Common myeloid progenitor, CD34-positive (primary cell): ENCODE measurements around the gene SHE.

Experiments
- CTCF ChIA-PET: fragments of 350-600 bp; sonication (Branson Sonifier 250); formaldehyde crosslinking; loops from one replicate; lab custom pipeline; 2021; ENCODE audit warnings: antibody characterized with exemption; lab: Charles Lee
- POLR2A ChIA-PET: fragments of 350-600 bp; sonication (Branson Sonifier 250); formaldehyde crosslinking; loops from one replicate; lab custom pipeline; 2021; ENCODE audit warnings: antibody characterized with exemption; lab: Charles Lee
- DNase-seq, 3 donors: peaks; one replicate each; pipeline versions ENCODE4 v3.0.0 to v3.0.0-alpha.2; 2013
- H3K27ac ChIP-seq, 2 experiments: 1 replicate in 1 of 2; 2 replicates in 1 of 2; pipeline ENCODE4 v1.7.0; 2013; ENCODE audit warnings: inconsistent platforms in 2 of 2, low read length in 2 of 2, mild to moderate bottlenecking in 2 of 2, low read depth in 1 of 2, moderate library complexity in 1 of 2; ENCODE audit not compliant: severe bottlenecking in 2 of 2, insufficient read depth in 1 of 2, poor library complexity in 1 of 2
- H3K27me3 ChIP-seq, 5 experiments: replicated peaks in 2 of 5; 1 replicate in 3 of 5; 2 replicates in 2 of 5; pipeline versions ENCODE4 v1.6.1 to v1.7.0; 2013; ENCODE audit warnings: low read length in 4 of 5, mild to moderate bottlenecking in 2 of 5, moderate library complexity in 2 of 5, inconsistent platforms in 1 of 5; ENCODE audit not compliant: insufficient read depth in 5 of 5, control insufficient read depth in 4 of 5
- H3K36me3 ChIP-seq, 4 experiments: 1 replicate in 2 of 4; 2 replicates in 2 of 4; pipeline versions ENCODE4 v1.6.1 to v1.7.0; 2013; ENCODE audit warnings: low read length in 3 of 4, control low read depth in 1 of 4, mild to moderate bottlenecking in 1 of 4; ENCODE audit not compliant: control insufficient read depth in 4 of 4, insufficient read depth in 4 of 4
- H3K4me1 ChIP-seq, 4 experiments: 1 replicate in 3 of 4; 2 replicates in 1 of 4; pipeline versions ENCODE4 v1.6.1 to v1.7.1; 2013; ENCODE audit warnings: low read length in 3 of 4, mild to moderate bottlenecking in 3 of 4, control low read depth in 1 of 4, inconsistent platforms in 1 of 4, moderate library complexity in 1 of 4; ENCODE audit not compliant: control insufficient read depth in 4 of 4, insufficient read depth in 4 of 4; ENCODE audit errors: control extremely low read depth in 1 of 4
- H3K4me3 ChIP-seq, 7 experiments: 1 replicate in 4 of 7; 2 replicates in 3 of 7; pipeline versions ENCODE4 v1.5.1 to v1.7.0; 2013; ENCODE audit warnings: mild to moderate bottlenecking in 7 of 7, low read length in 6 of 7, moderate library complexity in 6 of 7, inconsistent platforms in 2 of 7, low read depth in 2 of 7, control low read depth in 1 of 7; ENCODE audit not compliant: insufficient read depth in 4 of 7, control insufficient read depth in 1 of 7; ENCODE audit errors: extremely low read depth in 1 of 7
- H3K9me3 ChIP-seq, 5 experiments: 1 replicate in 4 of 5; 2 replicates in 1 of 5; pipeline versions ENCODE4 v1.6.1 to v1.7.1; 2013; ENCODE audit warnings: low read length in 4 of 5, mild to moderate bottlenecking in 2 of 5, inconsistent platforms in 1 of 5, low read depth in 1 of 5, moderate library complexity in 1 of 5; ENCODE audit not compliant: control insufficient read depth in 4 of 5, insufficient read depth in 2 of 5; ENCODE audit errors: control extremely low read depth in 1 of 5
- WGBS: methylation state at CpG from one replicate; pipeline ENCODE4 v1.1.5; 2013; ENCODE audit not compliant: insufficient coverage; 5-methylcytosine and 5-hydroxymethylcytosine counted together

Gene SHE

DNA sequence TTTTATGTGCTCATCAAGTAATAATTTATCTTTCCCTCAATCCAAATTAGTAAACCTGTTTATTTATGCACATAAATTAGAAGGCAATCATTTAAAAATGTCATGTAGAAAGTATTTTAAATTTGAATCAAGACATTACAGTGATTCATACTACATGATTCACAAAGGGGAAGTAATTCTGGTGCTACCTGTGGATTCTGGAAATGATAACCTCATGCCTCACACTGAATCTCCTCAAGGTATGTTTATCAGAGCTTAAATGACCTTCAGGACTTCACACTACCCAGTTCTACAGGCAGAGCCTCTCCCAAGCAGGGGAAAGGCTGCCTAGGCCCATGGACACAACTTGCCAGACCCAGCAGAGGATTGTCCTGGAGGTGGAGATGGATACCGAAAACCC is 25.4 kb downstream of the SHE start:
- no peak overlapping the region for H3K4me3 ChIP-seq
- H3K27ac ChIP-seq = no peak overlapping the region
- POLR2A ChIA-PET = interaction anchor here (0.6 kb wide), 1 partner anchor 467 kb away, joined by 3 read pairs; no protein-coding TSS in a partner anchor
- no peak for DNase-seq
- no peaks in the 10 kb centered on the region for H3K36me3 ChIP-seq
- H3K9me3 ChIP-seq = no peaks in the 10 kb centered on the region
- H3K27me3 ChIP-seq = no peaks in the 10 kb centered on the region
- CTCF ChIA-PET = interaction anchor here (0.9 kb wide), 1 partner anchor 46 kb away, joined by 6 read pairs; no protein-coding TSS in a partner anchor
- 86% methylated on average over 1 of the region's 1 CpG for WGBS
- H3K4me1 ChIP-seq = peaks cover 0 to 38% (median 26%) of the 10 kb centered on the region in 4 experiments

DNA sequence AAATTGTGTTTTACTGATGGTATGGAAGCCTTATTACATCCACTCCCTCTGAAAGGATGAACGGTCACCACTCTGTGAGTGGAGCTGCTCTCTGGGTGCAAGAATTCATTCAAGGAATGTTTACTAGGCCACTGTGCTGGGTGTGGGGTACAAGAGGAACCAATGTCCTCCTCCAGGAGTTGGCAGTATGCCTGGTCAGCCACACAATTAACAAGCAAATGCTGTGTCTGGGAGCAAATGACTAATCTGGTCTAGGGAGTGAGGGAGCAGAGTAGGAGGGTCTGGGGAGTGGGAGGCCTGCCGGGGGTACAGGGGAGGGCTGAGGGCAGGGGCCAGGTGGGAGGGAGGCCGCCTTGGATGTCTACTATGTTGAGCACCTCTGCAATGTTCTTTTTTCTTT is 27.4 kb downstream of the SHE start:
- POLR2A ChIA-PET = no interaction called here
- no peak overlapping the region for H3K27ac ChIP-seq
- peaks cover 0 to 28% (median 25%) of the 10 kb centered on the region in 4 experiments for H3K4me1 ChIP-seq
- H3K36me3 ChIP-seq = no peaks in the 10 kb centered on the region
- 34% methylated on average over 3 of the region's 3 CpGs for WGBS
- no peak overlapping the region for H3K4me3 ChIP-seq
- no peaks in the 10 kb centered on the region for H3K9me3 ChIP-seq
- H3K27me3 ChIP-seq = no peaks in the 10 kb centered on the region
- DNase-seq = peak; percentile 48 to 75 (median 73)
- CTCF ChIA-PET = interaction anchor here (0.9 to 1.6 kb wide), 4 partner anchors 10 to 149 kb away, joined by 3 to 6 read pairs (median 4); partner anchors contain the start of gene ATP8B2

DNA sequence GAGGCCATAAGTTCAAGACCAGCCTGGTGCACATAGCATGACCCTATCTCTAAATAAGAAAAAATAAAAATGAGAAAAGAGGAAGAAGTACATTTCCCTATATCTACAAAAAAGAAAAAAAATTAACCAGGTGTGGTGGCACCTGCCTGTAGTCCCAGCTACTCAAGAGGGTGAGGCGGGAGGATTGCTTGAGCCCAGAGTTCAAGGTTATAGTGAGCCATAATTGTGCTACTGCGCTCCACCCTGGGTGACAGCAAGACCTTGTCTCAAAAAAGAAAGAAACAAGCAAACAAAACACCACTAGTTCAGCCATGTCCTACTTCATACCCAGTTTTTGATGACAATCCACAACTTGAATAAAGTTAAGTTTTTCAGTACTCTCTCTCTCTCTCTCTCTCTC is 30.9 kb downstream of the SHE start:
- Histone ChIP-seq H3K27ac (no peak overlapping the region), H3K27me3 (no peaks in the 10 kb centered on the region), H3K36me3 (peaks cover 0 to 6% (median 1%) of the 10 kb centered on the region in 4 experiments), H3K4me1 (peaks cover 2 to 35% (median 23%) of the 10 kb centered on the region in 4 experiments), H3K4me3 (no peak overlapping the region), H3K9me3 (no peaks in the 10 kb centered on the region)
- WGBS = 100% methylated on average over 1 of the region's 2 CpGs
- POLR2A ChIA-PET = interaction anchor here (0.6 kb wide), 1 partner anchor 307 kb away, joined by 3 read pairs; no protein-coding TSS in a partner anchor
- DNase-seq = no peak
- CTCF ChIA-PET = interaction anchor here (0.6 to 1.0 kb wide), 2 partner anchors 44 to 590 kb away, joined by 3 read pairs; no protein-coding TSS in a partner anchor

GRCh38 chr1:154469844-154470560 is 32.2 kb downstream of the SHE start:
- DNase-seq = no peak
- CTCF ChIA-PET = interaction anchor here (0.7 to 3.1 kb wide), 2 partner anchors 50 to 77 kb away, joined by 4 to 8 read pairs; no protein-coding TSS in a partner anchor
- Histone ChIP-seq H3K36me3 (peaks cover 0 to 7% (median 5%) of the 10 kb centered on the region in 4 experiments), H3K4me3 (no peak overlapping the region), H3K4me1 (peaks cover 8 to 47% (median 35%) of the 10 kb centered on the region in 4 experiments), H3K27me3 (no peaks in the 10 kb centered on the region), H3K9me3 (no peaks in the 10 kb centered on the region), H3K27ac (no peak overlapping the region)
- POLR2A ChIA-PET = interaction anchor here (0.5 to 0.6 kb wide), 2 partner anchors 134 to 294 kb away, joined by 3 read pairs; no protein-coding TSS in a partner anchor
- WGBS = 99% methylated on average over 8 of the region's 10 CpGs

- H3K27ac ChIP-seq = no peak overlapping the region
- H3K4me3 ChIP-seq = no peak overlapping the region
- ChIA-PET CTCF (interaction anchor here (0.8 to 4.8 kb wide), 5 partner anchors 11 to 83 kb away, joined by 3 to 34 read pairs (median 3); no protein-coding TSS in a partner anchor), POLR2A (no interaction called here)
- peaks cover 8 to 47% (median 41%) of the 10 kb centered on the region in 4 experiments for H3K4me1 ChIP-seq
- DNase-seq = no peak
- 92% methylated on average over 8 of the region's 12 CpGs for WGBS
- peaks cover 0 to 9% (median 5%) of the 10 kb centered on the region in 4 experiments for H3K36me3 ChIP-seq
- no peaks in the 10 kb centered on the region for H3K27me3 ChIP-seq
- H3K9me3 ChIP-seq = no peaks in the 10 kb centered on the region
These were observed 33.5 kb downstream of the SHE start for GRCh38 chr1:154468535-154469250.

DNA sequence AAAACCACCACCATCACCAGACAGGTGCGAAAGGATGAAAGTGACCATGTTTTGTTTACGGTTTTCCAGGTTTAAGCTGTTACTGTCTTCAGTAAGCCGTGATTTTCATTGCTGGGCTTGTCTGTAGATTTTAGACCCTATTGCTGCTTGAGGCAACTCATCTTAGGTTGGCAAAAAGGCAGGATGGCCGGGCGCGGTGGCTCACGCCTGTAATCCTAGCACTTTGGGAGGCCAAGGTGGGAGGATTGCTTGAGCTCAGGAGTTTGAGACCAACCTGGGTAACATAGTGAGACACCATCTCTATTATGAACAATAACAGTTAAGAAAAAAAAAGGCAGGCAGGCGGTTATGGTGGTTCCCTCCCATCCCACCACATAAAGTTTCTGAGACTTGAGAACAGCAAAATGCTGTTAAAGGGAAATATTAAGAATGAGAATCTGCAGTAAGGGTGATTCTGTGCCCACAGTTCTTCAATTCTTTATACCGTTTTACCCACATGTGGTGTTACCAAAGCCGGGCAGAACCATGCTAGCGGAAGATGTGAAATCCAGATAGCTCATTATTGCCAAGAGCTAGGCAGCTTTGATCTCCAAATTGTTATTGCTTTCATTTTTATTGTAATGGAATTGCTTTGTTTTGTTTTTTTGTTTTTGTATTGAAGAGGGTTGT is 34.6 kb downstream of the SHE start:
- H3K4me1 ChIP-seq = peaks cover 8 to 55% (median 49%) of the 10 kb centered on the region in 4 experiments
- POLR2A ChIA-PET = no interaction called here
- WGBS = 83% methylated on average over 5 of the region's 11 CpGs
- H3K27ac ChIP-seq = peak overlapping the region; percentile 79 to 92
- peak in 1 of 3 donors; percentile 18 for DNase-seq
- H3K9me3 ChIP-seq = no peaks in the 10 kb centered on the region
- no peak overlapping the region for H3K4me3 ChIP-seq
- CTCF ChIA-PET = interaction anchor here (0.7 to 4.8 kb wide), 9 partner anchors 8 to 121 kb away, joined by 3 to 34 read pairs (median 4); no protein-coding TSS in a partner anchor
- no peaks in the 10 kb centered on the region for H3K27me3 ChIP-seq
- peaks cover 0 to 9% (median 5%) of the 10 kb centered on the region in 4 experiments for H3K36me3 ChIP-seq
